ENCODE results near the gene ZNF502.

Gene ZNF502

DNA sequence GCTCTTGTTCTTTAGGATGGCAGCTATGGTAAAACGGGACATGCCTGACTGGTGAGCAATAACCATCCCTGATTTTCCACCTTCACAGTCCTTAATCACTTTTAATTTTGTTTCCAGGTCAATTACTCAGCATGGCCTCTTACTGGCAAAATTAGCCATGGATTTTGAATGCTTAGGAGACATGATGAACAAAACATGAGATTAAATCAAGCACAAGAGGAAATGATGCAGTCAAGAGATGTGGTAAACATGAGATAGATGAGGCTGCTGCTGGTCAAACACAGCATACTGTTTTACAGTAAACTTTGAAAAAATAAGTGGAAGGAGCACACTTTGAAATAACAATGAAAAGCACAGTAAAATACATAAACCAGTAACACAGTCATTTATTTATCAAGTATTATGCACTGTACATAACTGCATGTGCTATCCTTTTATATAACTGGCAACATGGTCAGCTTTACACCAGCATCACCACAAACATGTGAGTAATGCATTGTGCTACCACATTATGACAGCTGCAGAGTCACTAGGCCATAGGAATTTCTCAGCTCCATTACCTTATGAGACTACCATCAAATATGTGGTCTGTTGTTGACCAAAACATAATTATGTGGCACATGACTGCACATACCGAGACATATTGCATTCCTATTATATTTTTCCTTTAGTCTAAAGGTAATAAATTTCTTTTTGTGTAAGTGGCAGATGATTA, 30.1 kb upstream of the ZNF502 start:
- no peak for TF ChIP-seq CTCF (IDR thresholded peaks at IDR 0.05)

- no peak for TF ChIP-seq CTCF (IDR thresholded peaks at IDR 0.05)
These were observed 27.2 kb upstream of the ZNF502 start for GRCh38 chr3:44685128-44685800.

- no peak for TF ChIP-seq CTCF (IDR thresholded peaks at IDR 0.05)
These were observed 24.6 kb upstream of the ZNF502 start for GRCh38 chr3:44687898-44688297.

DNA sequence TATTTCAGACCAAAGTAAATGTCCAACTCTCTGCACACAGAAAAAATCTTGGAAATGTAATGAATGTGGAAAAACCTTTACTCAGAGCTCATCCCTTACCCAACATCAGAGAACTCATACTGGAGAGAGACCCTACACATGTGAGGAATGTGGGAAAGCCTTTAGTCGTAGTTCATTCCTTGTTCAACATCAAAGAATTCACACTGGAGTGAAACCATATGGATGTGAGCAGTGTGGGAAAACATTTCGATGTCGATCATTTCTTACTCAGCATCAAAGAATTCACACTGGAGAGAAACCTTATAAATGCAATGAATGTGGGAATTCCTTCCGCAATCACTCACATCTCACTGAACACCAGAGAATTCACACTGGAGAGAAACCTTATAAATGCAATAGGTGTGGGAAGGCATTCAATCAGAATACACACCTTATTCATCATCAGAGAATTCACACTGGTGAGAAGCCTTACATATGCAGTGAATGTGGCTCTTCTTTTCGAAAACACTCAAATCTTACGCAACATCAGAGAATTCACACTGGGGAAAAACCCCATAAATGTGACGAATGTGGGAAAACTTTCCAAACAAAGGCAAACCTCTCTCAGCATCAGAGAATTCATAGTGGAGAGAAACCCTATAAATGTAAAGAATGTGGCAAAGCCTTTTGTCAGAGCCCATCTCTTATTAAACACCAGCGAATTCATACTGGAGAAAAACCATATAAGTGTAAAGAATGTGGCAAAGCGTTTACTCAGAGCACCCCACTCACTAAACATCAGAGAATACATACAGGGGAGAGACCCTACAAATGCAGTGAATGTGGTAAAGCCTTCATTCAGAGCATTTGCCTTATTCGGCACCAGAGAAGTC, 9.0 kb downstream of the ZNF502 start:
- TF ChIP-seq CTCF (IDR thresholded peaks at IDR 0.05): no peak

DNA sequence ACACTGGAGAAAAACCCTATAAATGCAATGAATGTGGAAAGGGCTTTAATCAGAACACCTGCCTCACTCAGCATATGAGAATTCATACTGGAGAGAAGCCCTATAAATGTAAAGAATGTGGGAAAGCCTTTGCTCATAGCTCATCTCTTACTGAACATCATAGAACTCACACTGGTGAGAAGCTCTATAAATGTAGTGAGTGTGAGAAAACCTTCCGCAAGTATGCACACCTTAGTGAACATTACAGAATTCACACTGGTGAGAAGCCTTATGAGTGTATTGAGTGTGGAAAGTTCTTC, 9.6 kb downstream of the ZNF502 start:
- no peak for TF ChIP-seq CTCF (IDR thresholded peaks at IDR 0.05)

DNA sequence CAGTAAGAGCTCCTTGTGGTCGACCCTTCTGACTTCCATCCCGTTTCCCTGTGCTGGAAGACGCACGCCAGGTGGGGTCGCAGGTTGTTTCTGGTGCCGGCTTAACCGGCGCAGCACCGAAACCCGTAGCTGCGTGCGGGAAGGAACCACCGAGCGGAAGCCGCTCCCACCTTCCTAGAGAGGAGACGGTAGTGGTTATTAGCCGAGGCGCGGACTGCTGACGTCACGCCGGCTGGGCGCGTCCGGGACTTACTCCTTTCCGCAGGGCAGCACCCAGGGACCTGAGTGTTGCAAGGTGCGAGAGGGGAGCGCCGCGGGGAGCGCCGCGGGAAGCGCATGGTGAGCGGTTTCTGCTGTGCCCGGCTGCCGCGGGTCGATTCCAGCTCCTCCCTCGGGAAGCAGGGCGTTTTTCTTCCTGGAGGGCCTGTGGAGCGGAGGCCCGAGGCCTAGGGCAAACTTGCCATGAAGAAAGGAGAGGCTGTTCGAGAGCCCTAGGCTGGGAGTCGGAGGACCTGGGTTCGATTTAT, 17.0 kb downstream of the ZNF502 start, which contains the start of gene ZNF501:
TSS of gene ZNF501 (plus strand) at position 252 of the 527 bp plus-strand sequence. CDS start 4,787 bp downstream, outside the sequence.
- TF ChIP-seq CTCF (IDR thresholded peaks at IDR 0.05): no peak

DNA sequence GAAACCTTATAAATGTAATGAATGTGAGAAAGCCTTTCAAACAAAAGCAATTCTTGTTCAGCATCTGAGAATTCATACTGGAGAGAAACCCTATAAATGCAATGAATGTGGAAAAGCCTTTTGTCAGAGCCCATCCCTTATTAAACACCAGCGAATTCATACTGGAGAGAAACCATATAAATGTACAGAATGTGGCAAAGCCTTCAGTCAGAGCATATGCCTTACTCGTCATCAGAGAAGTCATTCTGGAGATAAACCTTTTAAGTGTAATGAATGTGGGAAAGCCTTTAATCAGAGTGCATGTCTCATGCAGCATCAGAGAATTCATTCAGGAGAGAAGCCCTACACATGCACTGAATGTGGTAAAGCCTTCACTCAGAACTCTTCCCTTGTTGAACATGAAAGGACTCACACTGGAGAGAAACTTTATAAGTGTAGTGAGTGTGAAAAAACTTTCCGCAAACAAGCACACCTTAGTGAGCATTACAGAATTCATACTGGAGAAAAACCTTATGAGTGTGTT, 22.2 kb downstream of the ZNF502 start:
- no peak for TF ChIP-seq CTCF (IDR thresholded peaks at IDR 0.05)
